Upper lobe of right lung (tissue), 1 donor: ENCODE data around the gene OLFM3. TPM values are rescaled to one million over a fixed set of nuclear protein-coding genes. Genes with fewer than 3 reads are reported as not detected.
A peak's percentile ranks its signal among the peaks of the same experiment; 100 is the strongest.

Experiments
- ATAC-seq: fragments of 200-7000 bp; cut with Tn5 transposase; one replicate; pipeline ENCODE4 v1.9.1; 2020; ENCODE audit warnings: mild to moderate bottlenecking, moderate library complexity
- DNase-seq: peaks from one replicate; pipeline ENCODE4 v3.0.0-alpha.2; 2020
- H3K27ac ChIP-seq: fragments of 200-600 bp; one replicate; pipeline ENCODE4 v1.8.0; 2022
- H3K27me3 ChIP-seq: fragments of 200-600 bp; one replicate; pipeline ENCODE4 v1.8.0; 2022; ENCODE audit warnings: mild to moderate bottlenecking
- H3K36me3 ChIP-seq: fragments of 200-600 bp; one replicate; pipeline ENCODE4 v1.8.0; 2022
- H3K4me1 ChIP-seq: fragments of 200-600 bp; one replicate; pipeline ENCODE4 v1.8.0; 2022
- H3K4me3 ChIP-seq: fragments of 200-600 bp; one replicate; pipeline ENCODE4 v1.8.0; 2022; ENCODE audit warnings: mild to moderate bottlenecking
- H3K9me3 ChIP-seq: fragments of 200-600 bp; one replicate; pipeline ENCODE4 v1.8.0; 2022
- intact Hi-C: fragments of 100-400 bp; cut with DNase I; formaldehyde crosslinking; loops from one replicate; pipeline ENCODE4 v1.11.0; 2022
- total RNA-seq: library from RNA; stranded (reverse); fragmentation: NEBNext Ultra II Directional; extraction: Animal tissue kit (Norgen Biotek cat#: 25700); gene quantifications from one replicate; pipeline ENCODE4 v1.2.1, GENCODE V29; 2021
- TF ChIP-seq, protein P1 (sequence below): fragments of 200-600 bp; IDR thresholded peaks from one replicate; pipeline ENCODE4 v1.8.0; 2022; ENCODE audit warnings: antibody characterized with exemption
- donor health status: DM: no; HTN: yes; CAD: no; lungs with severe emphysema.

The OLFM3 gene
- total RNA-seq, 1 donor from 2014 or later, result not detected

DNA sequence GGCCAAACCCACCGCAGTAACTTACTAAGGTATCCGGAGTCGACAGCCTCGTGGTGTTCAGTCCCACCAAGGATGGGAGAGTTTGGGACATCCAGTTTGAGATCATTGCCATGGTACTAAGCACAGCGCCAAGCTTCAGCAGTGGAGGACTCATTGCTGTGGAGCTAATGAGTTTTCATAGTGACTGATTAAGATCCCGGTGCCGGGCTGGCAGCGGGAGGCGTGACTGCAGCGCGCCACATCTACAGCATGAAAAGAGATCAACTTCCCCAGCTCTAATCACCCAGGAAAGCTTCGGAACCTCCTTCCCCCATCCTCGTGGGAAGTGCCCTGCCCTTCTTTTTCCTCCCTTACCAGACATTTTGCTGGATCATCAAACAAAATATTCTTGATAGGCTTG, 149.9 kb downstream of the OLFM3 start:
- no peak for ATAC-seq
- intact Hi-C loops, result no loop called here
- H3K27me3 ChIP-seq, result no peaks in the 10 kb centered on the region
- DNase-seq, result peak; percentile 34
- no peaks in the 10 kb centered on the region for H3K36me3 ChIP-seq
- TF ChIP-seq, protein P1, sequence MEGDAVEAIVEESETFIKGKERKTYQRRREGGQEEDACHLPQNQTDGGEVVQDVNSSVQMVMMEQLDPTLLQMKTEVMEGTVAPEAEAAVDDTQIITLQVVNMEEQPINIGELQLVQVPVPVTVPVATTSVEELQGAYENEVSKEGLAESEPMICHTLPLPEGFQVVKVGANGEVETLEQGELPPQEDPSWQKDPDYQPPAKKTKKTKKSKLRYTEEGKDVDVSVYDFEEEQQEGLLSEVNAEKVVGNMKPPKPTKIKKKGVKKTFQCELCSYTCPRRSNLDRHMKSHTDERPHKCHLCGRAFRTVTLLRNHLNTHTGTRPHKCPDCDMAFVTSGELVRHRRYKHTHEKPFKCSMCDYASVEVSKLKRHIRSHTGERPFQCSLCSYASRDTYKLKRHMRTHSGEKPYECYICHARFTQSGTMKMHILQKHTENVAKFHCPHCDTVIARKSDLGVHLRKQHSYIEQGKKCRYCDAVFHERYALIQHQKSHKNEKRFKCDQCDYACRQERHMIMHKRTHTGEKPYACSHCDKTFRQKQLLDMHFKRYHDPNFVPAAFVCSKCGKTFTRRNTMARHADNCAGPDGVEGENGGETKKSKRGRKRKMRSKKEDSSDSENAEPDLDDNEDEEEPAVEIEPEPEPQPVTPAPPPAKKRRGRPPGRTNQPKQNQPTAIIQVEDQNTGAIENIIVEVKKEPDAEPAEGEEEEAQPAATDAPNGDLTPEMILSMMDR, result no peak
- no peak overlapping the region for H3K4me3 ChIP-seq
- no peaks in the 10 kb centered on the region for H3K4me1 ChIP-seq
- H3K9me3 ChIP-seq, result no peaks in the 10 kb centered on the region
- no peak overlapping the region for H3K27ac ChIP-seq

DNA sequence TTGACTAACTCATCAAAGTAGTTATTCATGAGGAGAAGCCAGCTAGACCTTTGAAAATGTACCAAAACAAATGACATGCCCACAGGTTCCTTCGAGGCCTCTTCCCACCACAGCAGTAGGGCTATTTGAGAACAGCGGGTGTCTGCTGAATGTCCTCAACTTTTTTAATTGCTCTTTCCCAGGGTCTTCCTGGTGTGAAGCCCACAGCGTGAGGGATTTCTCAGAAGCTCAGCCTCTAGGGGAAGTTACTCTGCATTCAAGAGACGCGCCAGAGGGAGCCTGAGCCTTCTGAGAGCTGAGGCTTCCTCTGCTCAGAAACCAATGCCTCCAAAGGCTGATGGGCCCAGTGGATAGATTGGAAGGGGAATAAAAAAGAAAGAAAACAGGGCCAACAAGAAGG, 153.6 kb downstream of the OLFM3 start:
- no peaks in the 10 kb centered on the region for H3K4me1 ChIP-seq
- DNase-seq (no peak), ATAC-seq (no peak)
- H3K36me3 ChIP-seq, result no peaks in the 10 kb centered on the region
- TF ChIP-seq, protein P1, result no peak
- intact Hi-C loops, result no loop called here
- no peak overlapping the region for H3K27ac ChIP-seq
- H3K9me3 ChIP-seq, result no peaks in the 10 kb centered on the region
- H3K4me3 ChIP-seq, result no peak overlapping the region
- H3K27me3 ChIP-seq, result no peaks in the 10 kb centered on the region

DNA sequence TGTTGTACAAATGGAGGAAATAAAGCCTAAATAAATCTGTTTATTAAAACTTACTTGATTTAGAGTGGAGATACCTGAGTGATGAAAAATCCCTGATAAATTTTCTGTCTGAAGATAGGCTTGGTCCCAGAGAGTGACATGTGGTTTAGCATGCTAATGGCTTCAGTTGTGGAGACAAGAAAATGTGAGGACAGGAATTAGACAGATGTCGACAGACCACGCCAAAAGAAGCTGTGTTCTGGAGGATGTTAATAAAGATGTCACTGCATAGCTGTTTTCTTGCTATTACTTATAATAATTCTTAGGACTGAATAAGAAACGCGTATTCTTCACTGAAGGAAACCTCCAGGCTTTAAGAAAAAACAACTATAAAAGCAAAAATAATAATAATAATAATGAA, 154.9 kb downstream of the OLFM3 start:
- no peaks in the 10 kb centered on the region for H3K4me1 ChIP-seq
- H3K27me3 ChIP-seq, result no peaks in the 10 kb centered on the region
- H3K9me3 ChIP-seq, result no peaks in the 10 kb centered on the region
- H3K27ac ChIP-seq, result no peak overlapping the region
- intact Hi-C loops, result no loop called here
- H3K4me3 ChIP-seq, result no peak overlapping the region
- ATAC-seq (no peak), DNase-seq (no peak)
- H3K36me3 ChIP-seq, result no peaks in the 10 kb centered on the region
- TF ChIP-seq, protein P1, result no peak

DNA sequence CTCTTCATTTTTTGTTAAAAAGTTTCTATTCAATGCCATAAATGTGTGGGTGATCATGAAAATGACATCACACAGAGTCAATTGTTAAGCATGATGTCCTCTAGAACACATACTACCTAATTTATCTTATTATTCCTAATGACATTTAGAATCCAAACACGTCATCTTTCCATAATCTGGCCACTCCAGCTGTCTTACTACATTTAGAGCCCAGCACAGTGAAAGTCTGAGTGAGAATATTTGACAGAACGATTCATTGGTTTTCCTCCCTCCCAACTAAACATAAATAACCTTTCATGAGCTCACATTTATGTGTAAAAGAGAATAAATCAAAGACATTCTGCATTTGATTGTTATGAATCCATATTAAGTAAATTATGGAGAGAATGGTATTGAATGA, 160.7 kb downstream of the OLFM3 start:
- H3K27me3 ChIP-seq, result no peaks in the 10 kb centered on the region
- H3K4me1 ChIP-seq, result no peaks in the 10 kb centered on the region
- no peaks in the 10 kb centered on the region for H3K36me3 ChIP-seq
- H3K27ac ChIP-seq, result no peak overlapping the region
- H3K4me3 ChIP-seq, result no peak overlapping the region
- H3K9me3 ChIP-seq, result no peaks in the 10 kb centered on the region
- TF ChIP-seq, protein P1, result no peak
- no peak for DNase-seq
- no peak for ATAC-seq
- intact Hi-C loops, result no loop called here

DNA sequence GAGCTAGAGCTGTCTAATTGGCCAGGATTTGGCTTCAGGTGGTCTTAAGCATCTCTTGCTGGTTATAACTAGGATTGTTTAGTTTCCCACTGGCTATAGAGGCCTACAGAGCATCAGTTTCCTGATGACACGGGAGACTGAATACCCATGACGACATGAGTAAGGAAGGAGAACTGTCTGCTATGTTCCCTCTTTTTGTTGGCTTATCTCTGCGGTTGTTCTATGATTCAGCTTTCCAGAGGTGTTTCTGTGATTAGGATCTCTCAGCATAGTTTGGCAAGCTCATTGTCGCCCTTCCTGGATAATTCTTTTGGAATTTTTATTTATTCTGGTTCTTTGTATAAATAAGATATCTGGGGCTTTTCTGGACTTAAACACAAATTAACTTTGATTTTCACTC, 163.4 kb downstream of the OLFM3 start:
- H3K27me3 ChIP-seq, result no peaks in the 10 kb centered on the region
- DNase-seq (no peak), ATAC-seq (no peak)
- intact Hi-C loops, result no loop called here
- H3K4me1 ChIP-seq, result no peaks in the 10 kb centered on the region
- TF ChIP-seq, protein P1, result no peak
- H3K36me3 ChIP-seq, result no peaks in the 10 kb centered on the region
- no peaks in the 10 kb centered on the region for H3K9me3 ChIP-seq
- H3K4me3 ChIP-seq, result no peak overlapping the region
- no peak overlapping the region for H3K27ac ChIP-seq

DNA sequence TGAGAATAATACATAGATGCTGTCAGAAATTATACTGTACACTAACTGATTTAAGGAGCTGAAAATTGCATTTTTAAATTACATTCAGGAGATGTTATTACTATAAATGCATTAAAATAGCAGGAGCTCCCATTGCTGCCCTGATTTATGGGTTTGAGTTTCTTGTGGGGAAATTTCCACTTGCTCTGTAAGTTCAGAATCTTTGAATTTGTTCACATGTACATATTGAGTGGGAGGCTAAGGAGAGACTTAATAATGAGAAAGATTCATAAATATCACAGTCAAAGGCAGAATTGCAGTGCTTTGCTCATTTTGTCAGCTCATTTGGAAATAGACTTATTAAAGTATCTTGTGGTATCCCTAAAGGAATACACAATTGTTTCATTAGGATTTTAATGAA, 170.3 kb downstream of the OLFM3 start:
- TF ChIP-seq, protein P1, result no peak
- no peak for ATAC-seq
- H3K36me3 ChIP-seq, result no peaks in the 10 kb centered on the region
- no peaks in the 10 kb centered on the region for H3K4me1 ChIP-seq
- H3K9me3 ChIP-seq, result no peaks in the 10 kb centered on the region
- no peak overlapping the region for H3K4me3 ChIP-seq
- no peak overlapping the region for H3K27ac ChIP-seq
- no peaks in the 10 kb centered on the region for H3K27me3 ChIP-seq
- DNase-seq, result no peak
- intact Hi-C loops, result no loop called here
